ENCODE data around the gene KCNH6.

Gene KCNH6

DNA sequence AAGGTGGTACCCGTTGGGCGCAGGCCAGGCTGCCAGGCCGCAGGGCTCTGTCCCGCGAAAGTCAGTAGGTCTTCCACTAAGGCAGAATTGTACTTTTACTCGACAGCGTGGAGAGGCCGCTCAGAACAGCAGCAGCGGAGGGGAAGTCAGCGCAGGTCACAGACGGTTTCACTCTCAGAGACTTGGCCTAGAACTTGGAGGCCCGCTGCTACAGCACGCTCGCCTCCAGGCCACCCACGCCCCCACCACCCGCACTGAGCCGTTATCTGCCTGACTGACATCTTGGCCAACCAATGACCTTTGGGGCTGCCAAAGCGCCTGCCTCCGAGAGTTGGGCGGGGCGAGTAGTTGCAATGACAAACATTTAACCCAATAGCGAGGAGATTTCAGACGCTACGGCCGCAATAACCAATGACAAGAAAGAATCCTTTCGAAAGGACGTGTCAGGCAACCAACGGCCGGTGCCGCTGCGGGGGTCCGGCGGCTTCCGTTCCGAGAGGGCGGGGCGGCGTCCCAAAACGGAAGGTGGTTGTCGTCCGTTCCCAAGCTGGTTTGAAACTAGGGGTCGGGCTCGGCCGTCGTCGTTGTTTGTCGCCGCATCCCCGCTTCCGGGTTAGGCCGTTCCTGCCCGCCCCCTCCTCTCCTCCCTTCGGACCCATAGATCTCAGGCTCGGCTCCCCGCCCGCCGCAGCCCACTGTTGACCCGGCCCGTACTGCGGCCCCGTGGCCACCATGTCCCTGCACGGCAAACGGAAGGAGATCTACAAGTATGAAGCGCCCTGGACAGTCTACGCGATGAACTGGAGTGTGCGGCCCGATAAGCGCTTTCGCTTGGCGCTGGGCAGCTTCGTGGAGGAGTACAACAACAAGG lies 27.0 kb downstream of the KCNH6 start, which contains the start of gene DCAF7:
Gene DCAF7 (plus strand): TSS at position 532 of the 871 bp plus-strand sequence. CDS start 201 bp downstream, at position 733.
- TF ChIP-seq, protein P1, sequence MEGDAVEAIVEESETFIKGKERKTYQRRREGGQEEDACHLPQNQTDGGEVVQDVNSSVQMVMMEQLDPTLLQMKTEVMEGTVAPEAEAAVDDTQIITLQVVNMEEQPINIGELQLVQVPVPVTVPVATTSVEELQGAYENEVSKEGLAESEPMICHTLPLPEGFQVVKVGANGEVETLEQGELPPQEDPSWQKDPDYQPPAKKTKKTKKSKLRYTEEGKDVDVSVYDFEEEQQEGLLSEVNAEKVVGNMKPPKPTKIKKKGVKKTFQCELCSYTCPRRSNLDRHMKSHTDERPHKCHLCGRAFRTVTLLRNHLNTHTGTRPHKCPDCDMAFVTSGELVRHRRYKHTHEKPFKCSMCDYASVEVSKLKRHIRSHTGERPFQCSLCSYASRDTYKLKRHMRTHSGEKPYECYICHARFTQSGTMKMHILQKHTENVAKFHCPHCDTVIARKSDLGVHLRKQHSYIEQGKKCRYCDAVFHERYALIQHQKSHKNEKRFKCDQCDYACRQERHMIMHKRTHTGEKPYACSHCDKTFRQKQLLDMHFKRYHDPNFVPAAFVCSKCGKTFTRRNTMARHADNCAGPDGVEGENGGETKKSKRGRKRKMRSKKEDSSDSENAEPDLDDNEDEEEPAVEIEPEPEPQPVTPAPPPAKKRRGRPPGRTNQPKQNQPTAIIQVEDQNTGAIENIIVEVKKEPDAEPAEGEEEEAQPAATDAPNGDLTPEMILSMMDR (IDR thresholded peaks at IDR 0.05): no peak

DNA sequence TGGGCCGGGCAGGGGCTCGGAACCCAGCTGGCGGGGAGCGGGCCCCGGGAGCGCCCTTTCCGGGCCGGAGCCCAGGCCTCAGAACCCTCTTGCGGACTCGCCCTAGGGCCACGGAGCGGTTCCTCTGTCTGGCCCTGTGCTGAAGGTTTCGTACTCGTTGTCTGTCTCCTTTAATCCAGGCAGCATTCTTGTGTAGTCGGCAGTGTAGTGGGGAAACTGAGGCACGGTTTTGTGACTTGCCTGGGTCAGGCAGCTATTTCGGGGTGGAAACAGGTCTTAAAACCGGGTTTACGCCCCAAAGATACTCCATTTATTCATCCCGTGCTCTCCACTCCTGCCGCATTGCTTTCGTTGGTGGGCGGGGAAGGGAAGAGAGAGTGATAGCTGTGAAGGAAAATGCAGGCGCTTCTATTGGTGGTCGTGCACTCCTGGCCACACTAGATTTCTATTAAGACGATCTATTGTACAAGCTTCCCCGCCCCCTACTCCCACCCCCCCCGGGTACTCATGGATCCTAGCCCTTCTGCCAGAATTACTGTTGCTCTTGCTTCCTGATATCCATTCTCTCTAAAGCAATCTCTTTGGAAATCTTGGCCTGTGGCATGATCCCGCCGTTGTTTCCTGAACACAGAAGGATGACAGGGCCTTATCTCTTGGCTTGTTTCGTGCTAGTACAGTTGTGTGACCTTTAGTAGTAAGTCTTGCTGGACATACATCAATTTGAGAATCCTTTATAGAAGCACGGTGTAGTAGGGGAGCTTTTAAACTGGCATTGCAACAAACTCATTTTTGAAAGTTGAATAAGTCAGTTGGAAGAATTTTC lies 27.9 kb downstream of the KCNH6 start:
- TF ChIP-seq, protein P1 (IDR thresholded peaks at IDR 0.05): no peak

DNA sequence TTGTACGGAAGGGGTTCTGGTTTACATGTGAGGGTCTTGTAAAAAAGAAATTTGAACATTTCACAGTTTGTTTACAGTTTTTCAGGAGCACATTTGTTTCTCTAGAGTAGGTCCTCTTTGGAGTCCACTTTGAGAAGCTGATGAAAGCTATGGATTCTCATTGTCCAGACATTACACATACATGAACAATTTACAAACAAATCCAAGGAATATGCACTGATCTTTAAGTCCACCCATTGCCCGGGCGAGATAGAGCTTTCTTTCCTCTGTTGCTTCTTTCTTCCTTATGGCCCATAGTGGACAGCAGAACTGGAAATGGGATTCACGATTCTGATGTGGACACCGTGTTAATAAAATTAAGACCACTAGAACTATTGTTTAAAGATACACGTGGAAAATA lies 29.1 kb downstream of the KCNH6 start:
- TF ChIP-seq, protein P1 (IDR thresholded peaks at IDR 0.05): no peak

DNA sequence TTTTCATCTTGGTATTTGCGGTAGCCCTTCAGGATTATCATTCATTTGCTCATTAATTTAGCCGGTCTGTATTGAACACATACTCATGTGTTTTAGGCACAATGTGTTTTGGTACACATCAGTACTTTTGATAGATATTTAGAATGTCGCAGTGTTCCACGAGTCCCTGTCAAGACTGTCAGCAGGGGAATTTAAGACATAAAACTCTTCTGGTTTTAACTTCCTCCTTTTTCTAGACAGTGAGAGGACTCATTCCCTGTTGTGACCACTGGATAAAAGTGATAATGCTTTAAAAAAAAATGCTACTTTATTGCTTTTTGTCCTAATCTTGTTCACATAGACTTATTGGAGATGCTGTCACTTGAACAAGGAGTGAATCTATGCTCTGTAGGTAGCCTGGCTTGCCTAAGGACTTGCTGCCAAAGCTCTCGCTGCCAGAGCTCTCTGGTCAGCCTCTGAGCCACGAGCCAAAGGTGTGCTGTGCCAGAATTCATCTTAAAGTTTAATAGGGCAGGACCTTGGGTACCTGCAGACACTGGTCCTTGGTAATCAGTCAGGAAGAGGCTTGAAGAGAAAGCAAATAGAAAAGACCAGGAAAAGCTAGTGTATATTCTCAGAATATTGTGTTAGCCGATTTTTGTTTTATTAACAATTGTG lies 32.5 kb downstream of the KCNH6 start:
- TF ChIP-seq, protein P1 (IDR thresholded peaks at IDR 0.05): no peak

DNA sequence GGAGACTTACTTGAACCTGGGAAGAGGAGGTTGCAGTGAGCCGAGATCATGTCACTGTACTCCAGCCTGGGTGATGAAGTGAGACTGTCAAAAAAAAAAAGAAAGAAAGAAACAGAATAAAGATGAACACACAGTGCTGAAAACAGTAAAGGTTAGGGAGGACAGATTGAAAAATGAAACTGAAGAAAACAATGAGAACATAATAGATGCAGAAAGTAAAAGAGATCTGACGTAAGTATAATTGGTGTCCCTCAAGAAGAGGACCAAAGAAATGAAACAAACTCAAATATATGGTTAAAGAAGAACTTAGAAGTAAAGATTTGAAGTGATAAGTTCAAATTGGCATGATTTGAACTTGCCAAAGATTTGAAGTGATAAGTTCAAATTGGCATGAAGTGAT lies 34.3 kb downstream of the KCNH6 start:
- TF ChIP-seq, protein P1 (IDR thresholded peaks at IDR 0.05): no peak

DNA sequence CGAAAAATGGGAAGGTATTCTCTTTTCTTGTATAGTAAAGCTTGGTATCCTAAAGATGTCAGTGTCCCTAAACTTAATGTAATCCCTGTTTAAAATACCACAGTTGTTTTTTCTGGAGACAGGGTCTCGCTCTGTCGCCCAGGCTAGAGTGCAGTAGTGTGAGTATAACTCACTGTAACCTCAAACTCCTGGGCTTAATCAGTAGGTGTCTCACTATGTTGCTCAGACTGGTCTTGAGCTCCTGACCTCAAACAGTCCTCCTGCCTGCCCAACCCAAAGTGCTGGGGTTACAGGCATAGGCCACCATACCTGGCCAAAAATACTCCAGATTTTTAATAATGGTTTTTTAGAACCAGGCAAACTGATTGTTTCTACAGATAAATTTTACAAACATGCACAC lies 35.3 kb downstream of the KCNH6 start:
- TF ChIP-seq, protein P1 (IDR thresholded peaks at IDR 0.05): no peak

DNA sequence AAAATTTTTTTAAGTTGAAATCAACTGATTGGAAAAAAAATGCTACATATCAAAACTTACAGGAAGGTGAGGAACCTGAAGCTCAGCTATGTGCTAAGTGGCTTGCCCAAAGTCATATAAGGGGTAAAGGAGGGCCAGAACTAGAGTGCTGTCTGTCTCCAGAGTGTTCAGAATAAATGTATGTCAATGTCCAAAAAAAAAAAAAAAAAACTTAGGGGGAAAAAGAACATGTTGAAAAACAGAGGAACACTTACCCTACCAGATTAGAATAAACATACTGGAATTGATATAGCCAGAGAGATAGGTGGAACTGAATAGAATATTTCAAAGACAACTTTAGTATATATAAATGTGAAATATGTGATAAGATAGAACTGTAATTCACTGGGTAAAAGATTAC lies 38.7 kb downstream of the KCNH6 start:
- TF ChIP-seq, protein P1 (IDR thresholded peaks at IDR 0.05): no peak

Measured in LNCAP (cell line).